ENCODE measurements around the gene OR51D1.

OR51D1 gene

DNA sequence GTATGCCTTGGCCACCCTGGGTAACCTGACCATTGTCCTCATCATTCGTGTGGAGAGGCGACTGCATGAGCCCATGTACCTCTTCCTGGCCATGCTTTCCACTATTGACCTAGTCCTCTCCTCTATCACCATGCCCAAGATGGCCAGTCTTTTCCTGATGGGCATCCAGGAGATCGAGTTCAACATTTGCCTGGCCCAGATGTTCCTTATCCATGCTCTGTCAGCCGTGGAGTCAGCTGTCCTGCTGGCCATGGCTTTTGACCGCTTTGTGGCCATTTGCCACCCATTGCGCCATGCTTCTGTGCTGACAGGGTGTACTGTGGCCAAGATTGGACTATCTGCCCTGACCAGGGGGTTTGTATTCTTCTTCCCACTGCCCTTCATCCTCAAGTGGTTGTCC is 2.7 kb downstream of the OR51D1 start:
- H3K27me3 Mint-ChIP-seq: no peaks in the 10 kb centered on the region

DNA sequence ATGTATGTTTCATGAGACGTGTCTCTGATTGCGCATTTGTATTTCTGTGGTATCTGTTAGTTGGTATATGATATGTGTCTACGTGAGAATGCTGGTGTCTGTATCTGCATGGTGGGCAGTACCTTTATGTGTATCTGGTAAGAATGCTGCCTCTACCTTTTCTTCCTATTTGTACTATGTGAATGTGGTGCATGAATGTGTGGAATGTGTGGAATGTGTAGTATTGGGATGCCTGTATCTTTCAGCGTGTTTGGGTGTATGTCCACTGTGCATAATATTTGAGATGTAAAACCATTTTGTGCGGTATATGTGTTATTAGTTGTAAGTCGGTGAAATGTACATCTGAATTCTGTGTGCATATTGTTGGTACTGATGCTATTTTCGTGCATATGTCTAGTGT is 4.2 kb downstream of the OR51D1 start:
- no peak overlapping the region for H3K4me3 Mint-ChIP-seq
- no peaks in the 10 kb centered on the region for H3K4me1 Mint-ChIP-seq
- H3K9me3 Mint-ChIP-seq: no peaks in the 10 kb centered on the region
- no peak overlapping the region for H3K27ac Mint-ChIP-seq
- no peaks in the 10 kb centered on the region for H3K36me3 Mint-ChIP-seq
- no peaks in the 10 kb centered on the region for H3K27me3 Mint-ChIP-seq

More for the DNA sequence above, 2.7 kb downstream of the OR51D1 start:
- Mint-ChIP-seq H3K4me1 (no peaks in the 10 kb centered on the region), H3K36me3 (no peaks in the 10 kb centered on the region), H3K4me3 (no peak overlapping the region), H3K27ac (no peak overlapping the region), H3K9me3 (no peaks in the 10 kb centered on the region)

DNA sequence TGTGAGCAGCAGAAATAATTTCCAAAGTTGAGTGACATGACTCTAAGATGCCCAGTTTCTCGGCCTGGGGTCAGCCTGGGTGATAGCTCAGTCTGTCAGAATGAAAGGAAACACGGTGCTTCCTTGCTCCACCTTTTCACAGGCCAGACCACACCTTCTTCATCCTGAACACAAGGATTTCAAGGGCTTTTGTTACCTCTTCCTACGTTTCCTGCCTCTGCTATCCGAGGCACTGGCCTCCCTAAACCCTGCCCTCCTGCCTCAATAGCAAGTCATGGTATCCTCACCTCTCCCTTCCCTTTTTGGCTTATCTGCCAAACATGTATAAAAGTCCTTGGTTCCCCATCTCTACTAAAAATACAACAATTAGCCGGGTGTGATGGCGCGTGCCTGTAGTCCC is 4.8 kb downstream of the OR51D1 start:
- Mint-ChIP-seq H3K9me3 (no peaks in the 10 kb centered on the region), H3K36me3 (no peaks in the 10 kb centered on the region), H3K27me3 (no peaks in the 10 kb centered on the region), H3K4me1 (no peaks in the 10 kb centered on the region), H3K27ac (no peak overlapping the region), H3K4me3 (no peak overlapping the region)

DNA sequence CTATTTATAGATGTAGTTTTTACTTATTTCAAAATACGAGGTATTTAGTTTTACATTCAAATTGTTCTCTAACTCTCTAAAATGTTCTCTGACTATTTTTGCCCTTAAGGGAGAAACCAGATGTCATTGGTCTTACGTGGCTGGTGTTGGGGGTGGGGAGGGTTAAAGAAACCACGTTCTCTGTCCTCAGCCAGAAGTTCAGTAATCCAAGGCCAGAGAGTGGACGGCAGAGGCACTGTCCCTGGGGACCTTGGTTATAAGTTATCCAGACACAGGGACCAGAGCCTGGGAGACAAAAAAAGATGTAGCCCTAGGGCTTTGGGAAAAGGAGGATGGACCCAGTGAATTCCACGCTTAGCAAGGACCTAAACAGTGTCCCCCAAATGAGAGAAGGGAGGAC is 5.8 kb downstream of the OR51D1 start:
- Mint-ChIP-seq H3K4me3 (no peak overlapping the region), H3K27ac (no peak overlapping the region), H3K27me3 (no peaks in the 10 kb centered on the region), H3K9me3 (no peaks in the 10 kb centered on the region), H3K4me1 (no peaks in the 10 kb centered on the region), H3K36me3 (no peaks in the 10 kb centered on the region)

DNA sequence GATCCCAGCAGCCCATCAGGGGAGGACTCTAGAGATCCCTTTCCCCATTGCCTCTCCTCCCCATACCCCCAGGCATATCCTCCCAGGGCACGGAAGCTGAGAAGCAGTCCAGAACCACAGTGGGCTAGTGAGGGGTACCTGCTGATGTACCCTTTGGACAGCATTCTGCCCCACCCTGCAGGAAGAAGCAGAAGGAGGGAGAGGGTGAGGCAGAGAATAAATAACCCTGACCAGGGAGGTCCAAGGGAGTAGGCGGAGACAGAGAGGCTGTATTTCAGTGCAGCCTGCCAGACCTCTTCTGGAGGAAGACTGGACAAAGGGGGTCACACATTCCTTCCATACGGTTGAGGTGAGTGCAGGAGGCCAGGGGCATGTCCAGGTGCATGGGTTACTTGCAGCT is 6.4 kb downstream of the OR51D1 start, which contains the start of gene OR51E1:
Gene OR51E1 (plus strand): TSS at position 301 of the 400 bp plus-strand sequence. CDS start 8,545 bp downstream, outside the sequence.
- no peak within 1 kb of the TSS for H3K4me3 Mint-ChIP-seq
- no peaks in the 10 kb centered on the region for H3K9me3 Mint-ChIP-seq
- no peaks in the 10 kb centered on the region for H3K4me1 Mint-ChIP-seq
- H3K27me3 Mint-ChIP-seq: no peaks in the 10 kb centered on the region
- H3K36me3 Mint-ChIP-seq: no peaks in the 10 kb centered on the region
- H3K27ac Mint-ChIP-seq: no peak within 1 kb of the TSS

DNA sequence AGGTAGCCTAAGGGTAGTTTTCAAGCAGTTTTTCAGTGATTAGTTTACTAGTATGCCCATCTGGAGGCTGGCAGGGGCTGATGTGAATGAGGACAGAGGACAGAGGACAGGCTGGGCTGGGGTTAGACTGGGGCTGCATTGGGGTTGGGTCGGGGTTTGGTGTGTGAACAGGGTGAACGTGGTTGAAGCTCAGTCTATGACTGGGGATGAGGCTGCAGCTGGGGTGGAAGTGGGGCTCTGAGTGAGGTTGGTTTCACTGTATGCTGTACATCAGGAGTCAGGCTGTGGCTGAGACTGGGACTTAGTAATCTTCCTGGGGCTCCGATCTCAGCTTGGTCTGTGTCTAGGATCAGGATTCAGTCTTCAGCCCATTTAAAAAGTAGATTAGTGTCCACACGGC is 7.0 kb downstream of the OR51D1 start:
- H3K4me1 Mint-ChIP-seq: no peaks in the 10 kb centered on the region
- no peak overlapping the region for H3K4me3 Mint-ChIP-seq
- no peaks in the 10 kb centered on the region for H3K27me3 Mint-ChIP-seq
- no peak overlapping the region for H3K27ac Mint-ChIP-seq
- H3K36me3 Mint-ChIP-seq: no peaks in the 10 kb centered on the region
- no peaks in the 10 kb centered on the region for H3K9me3 Mint-ChIP-seq

DNA sequence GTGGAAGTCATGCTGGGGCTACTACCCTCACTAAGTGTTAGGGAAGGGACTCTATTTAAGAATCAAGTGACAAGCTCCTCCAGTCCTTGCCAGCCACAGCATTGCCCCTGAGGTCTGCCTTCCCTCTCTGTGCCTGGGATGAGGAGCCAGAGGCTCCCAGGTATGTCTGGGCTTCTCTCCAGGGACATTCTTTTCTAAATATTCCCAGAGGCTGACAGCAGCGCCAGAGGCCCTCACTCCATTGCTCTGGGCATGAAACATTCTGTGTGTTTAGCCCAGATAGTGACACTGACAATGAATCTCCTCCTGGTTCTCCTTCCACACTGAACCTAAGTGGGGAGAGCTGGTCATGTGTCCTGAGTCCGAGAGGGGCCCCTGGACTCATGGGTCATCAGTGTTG is 8.7 kb downstream of the OR51D1 start:
- H3K27me3 Mint-ChIP-seq: peaks cover 3% of the 10 kb centered on the region
- no peak overlapping the region for H3K27ac Mint-ChIP-seq
- H3K4me3 Mint-ChIP-seq: no peak overlapping the region
- H3K36me3 Mint-ChIP-seq: no peaks in the 10 kb centered on the region
- H3K9me3 Mint-ChIP-seq: no peaks in the 10 kb centered on the region
- no peaks in the 10 kb centered on the region for H3K4me1 Mint-ChIP-seq

DNA sequence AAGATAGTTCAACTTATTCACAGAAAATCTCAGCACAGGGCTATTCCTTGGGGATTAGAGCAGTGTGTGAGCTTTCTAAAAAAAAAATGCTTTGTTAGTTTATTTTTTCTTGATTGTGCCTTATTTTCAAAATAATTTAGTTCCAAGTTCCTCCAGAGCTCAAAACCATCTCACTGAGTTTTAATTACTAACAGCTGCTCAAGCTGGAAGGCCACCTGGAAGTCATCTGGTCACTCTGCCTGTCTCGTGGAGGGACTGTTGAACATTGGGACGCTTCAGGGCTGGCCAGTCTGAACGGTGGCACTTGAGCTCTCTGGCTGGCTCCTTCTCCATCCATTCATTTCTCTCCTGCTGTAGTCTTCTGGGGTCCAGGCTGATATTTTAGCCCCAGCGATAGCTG is 10.5 kb downstream of the OR51D1 start:
- Mint-ChIP-seq H3K36me3 (no peaks in the 10 kb centered on the region), H3K27me3 (peaks cover 3% of the 10 kb centered on the region), H3K27ac (no peak overlapping the region), H3K9me3 (no peaks in the 10 kb centered on the region), H3K4me3 (no peak overlapping the region), H3K4me1 (no peaks in the 10 kb centered on the region)

DNA sequence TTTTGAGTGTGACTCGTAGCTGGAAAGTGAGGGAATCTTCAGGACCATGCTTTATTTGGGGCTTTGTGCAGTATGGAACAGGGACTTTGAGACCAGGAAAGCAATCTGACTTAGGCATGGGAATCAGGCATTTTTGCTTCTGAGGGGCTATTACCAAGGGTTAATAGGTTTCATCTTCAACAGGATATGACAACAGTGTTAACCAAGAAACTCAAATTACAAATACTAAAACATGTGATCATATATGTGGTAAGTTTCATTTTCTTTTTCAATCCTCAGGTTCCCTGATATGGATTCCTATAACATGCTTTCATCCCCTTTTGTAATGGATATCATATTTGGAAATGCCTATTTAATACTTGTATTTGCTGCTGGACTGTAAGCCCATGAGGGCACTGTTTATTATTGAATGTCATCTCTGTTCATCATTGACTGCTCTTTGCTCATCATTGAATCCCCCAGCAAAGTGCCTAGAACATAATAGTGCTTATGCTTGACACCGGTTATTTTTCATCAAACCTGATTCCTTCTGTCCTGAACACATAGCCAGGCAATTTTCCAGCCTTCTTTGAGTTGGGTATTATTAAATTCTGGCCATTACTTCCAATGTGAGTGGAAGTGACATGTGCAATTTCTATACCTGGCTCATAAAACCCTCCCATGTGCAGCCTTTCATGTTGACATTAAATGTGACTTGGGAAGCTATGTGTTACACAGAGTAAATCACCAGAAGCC is 17.5 kb downstream of the OR51D1 start:
- H3K9me3 Mint-ChIP-seq: no peaks in the 10 kb centered on the region
- no peak overlapping the region for H3K27ac Mint-ChIP-seq
- H3K4me3 Mint-ChIP-seq: no peak overlapping the region
- H3K4me1 Mint-ChIP-seq: no peaks in the 10 kb centered on the region
- H3K27me3 Mint-ChIP-seq: peaks cover 5% of the 10 kb centered on the region
- H3K36me3 Mint-ChIP-seq: no peaks in the 10 kb centered on the region

DNA sequence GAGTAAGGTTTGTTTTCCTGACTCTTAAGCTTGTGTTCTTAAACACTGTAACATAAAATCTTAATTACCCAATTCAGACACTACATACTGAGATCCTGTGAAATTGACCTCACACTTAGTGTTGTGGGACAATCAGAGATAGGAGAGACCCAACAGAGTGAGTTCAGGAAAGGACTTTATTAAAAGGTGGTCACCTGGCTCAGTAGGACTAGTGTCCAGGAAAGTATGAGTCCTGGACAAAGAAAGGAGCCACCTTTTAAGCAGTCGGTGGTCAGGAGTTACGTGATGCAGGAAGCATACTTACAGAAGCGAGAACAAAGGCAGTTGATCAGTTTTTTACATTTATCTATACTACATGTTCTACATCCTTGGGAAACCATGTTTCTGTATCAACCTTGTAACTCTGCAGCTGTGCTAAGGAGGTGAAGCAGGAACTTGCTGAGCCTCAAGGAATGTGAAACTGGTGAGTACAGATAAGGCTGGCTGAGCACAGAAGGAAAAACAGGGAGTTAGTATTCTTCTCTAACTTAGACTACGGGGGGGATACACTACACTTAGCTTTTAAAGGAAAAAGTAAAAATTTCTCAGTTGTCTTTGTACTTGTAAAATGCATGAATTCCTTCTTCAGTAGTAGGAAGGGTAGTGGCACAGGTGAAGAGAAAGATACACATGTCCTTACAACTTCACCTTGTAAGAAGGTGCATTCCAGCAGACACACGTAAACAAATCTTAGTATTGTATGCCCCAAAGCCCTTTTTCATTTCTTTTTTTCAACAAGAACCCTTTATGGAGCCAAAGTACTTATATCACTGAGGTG is 21.6 kb downstream of the OR51D1 start:
- H3K9me3 Mint-ChIP-seq: no peaks in the 10 kb centered on the region
- H3K4me1 Mint-ChIP-seq: no peaks in the 10 kb centered on the region
- H3K27ac Mint-ChIP-seq: no peak overlapping the region
- H3K36me3 Mint-ChIP-seq: no peaks in the 10 kb centered on the region
- peaks cover 9% of the 10 kb centered on the region for H3K27me3 Mint-ChIP-seq
- no peak overlapping the region for H3K4me3 Mint-ChIP-seq

DNA sequence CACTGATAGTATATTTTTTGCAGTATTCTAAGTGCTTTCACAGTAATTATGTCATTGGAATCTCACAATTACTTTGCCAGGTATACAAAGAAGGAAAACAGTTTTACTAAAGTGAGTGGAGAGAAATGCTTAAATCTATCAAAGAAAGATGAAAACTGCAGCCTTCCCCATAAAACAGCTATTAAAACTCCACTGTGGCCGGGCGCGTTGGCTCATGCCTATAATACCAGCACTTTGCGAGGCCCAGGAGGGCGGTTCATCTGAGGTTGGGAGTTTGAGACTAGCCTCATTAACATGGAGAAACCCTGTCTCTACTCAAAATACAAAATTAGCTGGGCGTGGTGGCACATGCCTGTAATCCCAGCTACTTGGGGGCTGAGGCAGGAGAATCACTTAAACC is 25.6 kb downstream of the OR51D1 start:
- H3K36me3 Mint-ChIP-seq: no peaks in the 10 kb centered on the region
- H3K4me3 Mint-ChIP-seq: no peak overlapping the region
- H3K27ac Mint-ChIP-seq: no peak overlapping the region
- H3K4me1 Mint-ChIP-seq: no peaks in the 10 kb centered on the region
- no peaks in the 10 kb centered on the region for H3K9me3 Mint-ChIP-seq
- peaks cover 8% of the 10 kb centered on the region for H3K27me3 Mint-ChIP-seq

DNA sequence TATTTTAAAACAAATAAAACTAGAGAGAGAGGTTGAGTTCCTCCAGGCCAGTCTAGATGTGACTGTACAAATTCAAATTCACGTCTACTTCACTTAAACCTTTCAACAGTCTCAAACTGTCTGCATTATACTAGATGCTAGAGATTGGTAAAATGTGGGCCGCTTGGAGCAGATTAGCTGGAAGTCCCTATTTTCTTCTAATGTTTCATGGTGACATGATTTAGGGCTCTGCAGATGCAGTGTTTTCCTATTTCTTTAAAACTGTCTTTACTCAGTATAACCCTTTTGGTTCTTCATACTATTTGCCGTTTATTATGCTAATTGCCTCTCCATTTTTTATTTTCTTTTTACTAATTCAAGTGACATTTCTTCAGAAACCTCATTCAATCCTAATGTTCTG is 26.9 kb downstream of the OR51D1 start:
- peaks cover 8% of the 10 kb centered on the region for H3K27me3 Mint-ChIP-seq
- H3K9me3 Mint-ChIP-seq: no peaks in the 10 kb centered on the region
- H3K4me3 Mint-ChIP-seq: no peak overlapping the region
- H3K27ac Mint-ChIP-seq: no peak overlapping the region
- H3K4me1 Mint-ChIP-seq: no peaks in the 10 kb centered on the region
- no peaks in the 10 kb centered on the region for H3K36me3 Mint-ChIP-seq

DNA sequence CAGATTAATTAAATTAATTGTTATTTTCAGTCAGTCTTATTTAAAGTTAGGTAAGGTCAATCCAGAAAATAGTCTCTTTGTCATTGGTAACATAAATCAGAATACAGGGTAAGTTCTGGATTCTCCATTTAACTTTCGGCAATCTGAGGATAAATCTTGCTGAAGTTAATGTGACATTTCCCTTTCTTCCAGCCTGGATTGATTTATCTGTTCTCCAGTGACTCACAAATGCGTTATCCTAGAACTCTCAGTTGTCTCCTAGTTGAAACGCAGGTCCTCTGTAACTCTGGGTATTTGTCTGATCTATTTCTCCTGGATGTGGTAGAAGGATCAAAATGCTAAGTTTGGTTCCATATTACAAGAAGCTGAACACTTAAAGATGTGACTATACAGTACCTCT is 27.5 kb downstream of the OR51D1 start:
- Mint-ChIP-seq H3K9me3 (no peaks in the 10 kb centered on the region), H3K27ac (no peak overlapping the region), H3K4me3 (no peak overlapping the region), H3K36me3 (no peaks in the 10 kb centered on the region), H3K27me3 (peaks cover 8% of the 10 kb centered on the region), H3K4me1 (no peaks in the 10 kb centered on the region)

DNA sequence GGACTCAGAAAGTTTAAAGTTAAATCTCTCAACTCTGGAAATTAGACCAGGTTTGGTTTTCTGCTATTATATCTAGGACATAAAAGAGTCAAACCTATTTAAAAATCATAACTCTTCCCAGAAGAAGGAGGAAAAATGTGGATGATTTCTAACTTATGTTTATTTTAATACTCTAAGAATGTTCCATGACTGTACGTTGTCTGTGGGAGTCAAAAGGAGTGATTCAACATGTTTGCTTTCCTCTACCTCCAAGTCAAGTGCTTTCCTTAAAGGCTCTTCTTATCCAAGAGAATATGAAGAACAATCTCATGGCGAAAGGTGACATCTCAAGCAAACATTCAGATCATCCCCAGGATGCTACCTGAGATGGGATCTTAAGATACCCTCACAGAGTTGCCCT is 28.1 kb downstream of the OR51D1 start:
- no peak overlapping the region for H3K4me3 Mint-ChIP-seq
- no peaks in the 10 kb centered on the region for H3K36me3 Mint-ChIP-seq
- no peak overlapping the region for H3K27ac Mint-ChIP-seq
- H3K4me1 Mint-ChIP-seq: no peaks in the 10 kb centered on the region
- peaks cover 8% of the 10 kb centered on the region for H3K27me3 Mint-ChIP-seq
- no peaks in the 10 kb centered on the region for H3K9me3 Mint-ChIP-seq

DNA sequence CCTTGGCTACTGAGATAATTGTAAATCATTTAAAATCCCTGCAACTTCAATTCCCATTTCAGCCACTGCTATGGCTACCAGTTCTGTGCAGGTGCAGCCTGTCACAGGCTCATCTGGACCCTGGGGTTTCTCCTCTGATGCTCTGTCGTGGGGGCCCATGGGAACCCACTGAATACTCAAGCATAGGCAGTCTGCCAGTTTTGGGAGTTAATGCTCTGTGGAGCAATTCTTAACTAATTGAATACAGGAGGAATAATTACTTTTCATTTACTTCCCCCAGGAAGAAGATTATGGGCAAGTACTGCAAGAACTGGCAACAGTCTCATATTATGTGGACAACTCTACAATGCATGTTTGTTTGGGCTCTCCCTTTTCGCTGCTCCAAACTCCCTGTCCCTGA is 34.5 kb downstream of the OR51D1 start:
- Mint-ChIP-seq H3K27ac (no peak overlapping the region), H3K27me3 (peaks cover 16% of the 10 kb centered on the region), H3K4me1 (no peaks in the 10 kb centered on the region), H3K36me3 (no peaks in the 10 kb centered on the region), H3K4me3 (no peak overlapping the region), H3K9me3 (no peaks in the 10 kb centered on the region)

DNA sequence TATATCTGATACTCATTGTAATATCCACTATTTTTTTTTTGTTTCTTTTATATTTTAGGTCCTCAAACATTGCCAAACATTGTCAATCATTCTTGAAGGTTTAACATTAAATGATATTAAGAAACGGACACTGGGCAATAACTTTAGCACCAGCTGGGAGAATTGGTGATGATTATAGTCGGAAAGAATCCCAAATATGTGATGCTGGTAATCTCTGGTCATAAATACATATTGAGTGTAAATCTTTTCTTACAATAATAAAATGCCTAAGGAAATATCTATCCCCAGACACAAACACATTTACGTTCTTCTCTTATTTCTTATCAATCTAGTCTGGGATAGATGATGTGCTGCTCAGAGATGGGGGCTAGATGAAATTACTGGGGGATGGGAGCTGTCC is 35.2 kb downstream of the OR51D1 start:
- Mint-ChIP-seq H3K36me3 (no peaks in the 10 kb centered on the region), H3K27ac (no peak overlapping the region), H3K27me3 (peaks cover 16% of the 10 kb centered on the region), H3K9me3 (no peaks in the 10 kb centered on the region), H3K4me1 (no peaks in the 10 kb centered on the region), H3K4me3 (no peak overlapping the region)
